Sigmoid colon (tissue), 4 donors: ENCODE measurements around the gene CDC42BPB.

ENCODE experiments used
- EP300 ChIP-seq, 4 donors: sonication (generic); formaldehyde crosslinking; IDR thresholded peaks; one replicate each; pipeline ENCODE4 v1.6.1; 2017; ENCODE audit warnings: antibody characterized with exemption in 4 of 4
- TF ChIP-seq, protein P1 (sequence below), 4 experiments: fragments of 450-650 bp in 3 of 4; fragments of 200-600 bp in 1 of 4; IDR thresholded peaks; one replicate each; pipeline ENCODE4 v1.5.1; 2016 to 2019; ENCODE audit warnings: antibody characterized with exemption in 4 of 4, mild to moderate bottlenecking in 3 of 4, moderate library complexity in 2 of 4

- TF ChIP-seq EP300 (IDR thresholded peaks at IDR 0.05): no peak
- TF ChIP-seq, protein P1, sequence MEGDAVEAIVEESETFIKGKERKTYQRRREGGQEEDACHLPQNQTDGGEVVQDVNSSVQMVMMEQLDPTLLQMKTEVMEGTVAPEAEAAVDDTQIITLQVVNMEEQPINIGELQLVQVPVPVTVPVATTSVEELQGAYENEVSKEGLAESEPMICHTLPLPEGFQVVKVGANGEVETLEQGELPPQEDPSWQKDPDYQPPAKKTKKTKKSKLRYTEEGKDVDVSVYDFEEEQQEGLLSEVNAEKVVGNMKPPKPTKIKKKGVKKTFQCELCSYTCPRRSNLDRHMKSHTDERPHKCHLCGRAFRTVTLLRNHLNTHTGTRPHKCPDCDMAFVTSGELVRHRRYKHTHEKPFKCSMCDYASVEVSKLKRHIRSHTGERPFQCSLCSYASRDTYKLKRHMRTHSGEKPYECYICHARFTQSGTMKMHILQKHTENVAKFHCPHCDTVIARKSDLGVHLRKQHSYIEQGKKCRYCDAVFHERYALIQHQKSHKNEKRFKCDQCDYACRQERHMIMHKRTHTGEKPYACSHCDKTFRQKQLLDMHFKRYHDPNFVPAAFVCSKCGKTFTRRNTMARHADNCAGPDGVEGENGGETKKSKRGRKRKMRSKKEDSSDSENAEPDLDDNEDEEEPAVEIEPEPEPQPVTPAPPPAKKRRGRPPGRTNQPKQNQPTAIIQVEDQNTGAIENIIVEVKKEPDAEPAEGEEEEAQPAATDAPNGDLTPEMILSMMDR (IDR thresholded peaks at IDR 0.05): no peak
Measured at GRCh38 chr14:103088921-103089320, 31.6 kb upstream of the CDC42BPB start.
